ENCODE data around the gene PDXDC1.
"Not testable (repeated sequence)": the region's sequence is repeated elsewhere in the genome, so short reads cannot be mapped to it uniquely, and the experiment has no call there.

PDXDC1 gene

DNA sequence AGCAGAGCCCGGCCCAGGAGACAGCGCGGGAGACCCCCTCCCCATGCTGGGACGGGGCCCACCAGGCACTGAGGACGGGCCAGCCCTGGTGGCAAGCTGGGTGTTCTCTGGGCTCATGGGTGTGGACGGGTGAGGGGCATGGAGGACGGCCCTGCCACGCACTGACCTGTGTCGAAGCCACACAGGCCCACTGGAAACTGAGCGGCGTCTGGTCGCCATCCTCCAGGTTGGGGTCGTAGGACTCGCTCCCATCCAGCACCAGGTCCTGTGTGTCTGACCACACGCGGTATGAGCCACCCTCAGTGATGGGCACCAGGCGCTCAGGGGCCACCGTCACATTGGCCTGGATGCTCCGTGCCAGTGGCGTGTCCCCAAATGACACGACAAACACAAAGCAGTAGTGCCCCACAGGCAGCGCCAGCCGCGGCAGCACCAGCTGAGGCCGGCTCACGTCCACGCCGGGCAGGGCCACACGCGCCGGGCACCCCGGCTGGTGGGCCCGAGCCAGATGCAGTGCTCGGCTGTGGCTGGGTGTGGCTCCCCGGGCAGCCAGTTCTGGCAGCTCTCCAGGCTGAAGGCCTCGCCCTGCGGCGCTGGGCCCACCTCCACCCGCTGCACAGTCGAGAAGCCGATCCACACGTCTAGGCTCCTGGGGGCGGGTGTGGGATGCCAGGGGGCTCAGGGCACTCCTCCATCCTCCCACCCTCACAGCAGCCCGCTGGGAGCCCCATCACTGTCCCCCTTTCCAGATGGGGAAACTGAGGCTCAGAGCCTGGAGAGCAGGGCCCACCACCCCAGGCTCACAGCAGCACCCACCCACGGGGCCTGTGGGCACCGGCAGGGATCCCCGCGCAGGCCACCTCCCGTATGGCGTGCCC, 160.9 kb downstream of the PDXDC1 start:
- not testable (repeated sequence) for DNase-seq (ENCODE audit: low spot score)

- DNase-seq (ENCODE audit: low spot score), result not testable (repeated sequence)
Observed at GRCh38 chr16:15137514-15137913, 162.7 kb downstream of the PDXDC1 start.

DNA sequence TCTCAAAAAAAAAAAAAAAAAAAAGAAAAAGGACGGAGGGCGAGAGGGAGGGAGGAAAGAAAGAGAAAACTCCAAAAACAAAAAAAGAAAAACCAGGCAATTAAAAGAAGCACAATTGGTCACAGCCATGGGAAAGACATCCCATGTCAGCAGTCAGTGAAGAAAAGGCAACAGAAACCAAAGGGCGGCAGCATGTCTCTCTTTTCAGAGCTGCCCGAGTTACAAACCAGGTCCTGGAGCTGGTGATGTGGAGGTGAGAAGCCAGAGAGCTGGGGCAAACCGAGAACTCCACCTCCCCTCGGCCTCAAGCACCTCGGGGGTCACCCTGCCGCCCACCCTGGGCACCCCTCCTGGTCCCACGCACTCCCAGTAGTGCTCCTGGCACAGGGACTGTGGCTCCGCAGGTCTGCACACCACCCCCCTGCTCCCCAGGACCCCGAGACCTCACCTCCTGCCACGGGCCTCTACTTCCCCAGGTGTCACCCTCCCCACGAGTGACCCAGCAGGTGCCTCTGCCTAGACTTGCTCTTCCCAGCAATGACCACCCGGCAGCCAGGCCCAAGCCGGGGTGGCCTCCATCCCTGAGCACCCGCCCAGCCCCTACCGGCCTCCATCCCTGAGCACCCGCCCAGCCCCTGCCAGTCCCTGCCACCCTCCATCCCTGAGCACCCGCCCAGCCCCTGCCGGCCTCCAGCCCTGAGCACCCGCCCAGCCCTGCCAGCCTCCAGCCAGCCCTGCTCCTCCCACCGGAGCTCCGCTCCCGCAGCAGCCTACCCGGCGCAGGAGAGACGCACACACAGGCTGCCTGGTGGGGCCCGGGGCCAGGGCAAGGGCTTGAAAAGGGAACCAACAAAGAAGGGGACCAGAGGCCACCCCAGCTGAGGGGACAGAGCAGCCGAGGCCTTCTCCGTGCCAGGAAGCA, 165.9 kb downstream of the PDXDC1 start:
- not testable (repeated sequence) for DNase-seq (ENCODE audit: low spot score)

GRCh38 chr16:15141586-15141985, 166.8 kb downstream of the PDXDC1 start:
- DNase-seq (ENCODE audit: low spot score), result no peak

GRCh38 chr16:15142107-15142890, 167.5 kb downstream of the PDXDC1 start:
- DNase-seq (ENCODE audit: low spot score), result not testable (repeated sequence)

GRCh38 chr16:15142891-15143600, 168.2 kb downstream of the PDXDC1 start:
- not testable (repeated sequence) for DNase-seq (ENCODE audit: low spot score)

GRCh38 chr16:15143601-15144091, 168.8 kb downstream of the PDXDC1 start:
- DNase-seq (ENCODE audit: low spot score), result not testable (repeated sequence)

DNA sequence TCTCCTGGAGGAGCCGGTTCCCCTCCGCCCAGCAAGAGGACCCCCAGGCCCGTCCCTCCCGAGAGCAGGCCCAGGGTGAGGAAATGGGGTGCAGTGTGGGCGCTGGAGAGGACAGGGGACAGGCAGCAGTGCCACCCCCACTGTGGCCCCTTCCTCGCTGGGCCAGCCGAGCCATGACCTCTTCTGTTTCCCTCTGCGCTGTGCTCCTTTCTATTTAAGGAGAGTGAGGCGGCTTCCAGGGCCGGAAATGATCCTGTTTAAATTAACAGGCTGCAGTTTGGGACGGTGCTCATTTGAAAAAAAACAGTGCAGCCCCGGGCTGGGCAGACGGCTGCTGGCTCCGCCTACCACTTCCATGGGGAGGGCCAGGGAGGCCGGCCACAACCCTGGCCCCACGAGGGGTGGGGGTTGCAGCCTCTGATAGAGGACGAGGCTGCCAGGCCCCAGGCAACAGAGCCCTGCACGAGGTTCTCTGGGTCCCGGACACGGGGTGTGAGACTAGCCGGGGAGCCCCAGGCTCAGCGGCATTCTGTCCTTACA, 169.3 kb downstream of the PDXDC1 start:
- DNase-seq (ENCODE audit: low spot score), result not testable (repeated sequence)

GRCh38 chr16:15144781-15145417, 170.1 kb downstream of the PDXDC1 start:
- not testable (repeated sequence) for DNase-seq (ENCODE audit: low spot score)

GRCh38 chr16:15145418-15146263, 170.8 kb downstream of the PDXDC1 start:
- DNase-seq (ENCODE audit: low spot score), result not testable (repeated sequence)

DNA sequence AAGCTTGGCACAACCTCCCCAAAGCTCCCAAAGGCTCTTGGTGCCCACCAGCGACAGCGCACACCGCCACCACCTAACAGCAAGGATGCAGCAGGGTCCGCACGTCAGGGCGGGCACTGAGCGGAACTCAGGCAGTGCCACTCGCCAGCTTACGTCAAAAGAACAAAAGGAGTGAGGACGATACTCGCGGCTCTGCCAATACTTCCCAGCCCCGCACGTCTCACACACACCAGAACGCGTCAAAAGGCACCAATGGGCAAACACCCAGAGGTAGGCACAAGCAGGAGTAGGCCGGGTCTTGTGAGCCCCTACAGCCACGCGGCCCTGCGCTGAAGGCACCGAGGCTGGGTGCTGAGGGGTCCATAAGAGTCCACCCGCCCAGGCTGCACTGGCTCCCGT, 171.4 kb downstream of the PDXDC1 start:
- DNase-seq (ENCODE audit: low spot score), result not testable (repeated sequence)

GRCh38 chr16:15148831-15149230, 174.0 kb downstream of the PDXDC1 start:
- DNase-seq (ENCODE audit: low spot score), result not testable (repeated sequence)

GRCh38 chr16:15149260-15149659, 174.4 kb downstream of the PDXDC1 start:
- DNase-seq (ENCODE audit: low spot score), result not testable (repeated sequence)

DNA sequence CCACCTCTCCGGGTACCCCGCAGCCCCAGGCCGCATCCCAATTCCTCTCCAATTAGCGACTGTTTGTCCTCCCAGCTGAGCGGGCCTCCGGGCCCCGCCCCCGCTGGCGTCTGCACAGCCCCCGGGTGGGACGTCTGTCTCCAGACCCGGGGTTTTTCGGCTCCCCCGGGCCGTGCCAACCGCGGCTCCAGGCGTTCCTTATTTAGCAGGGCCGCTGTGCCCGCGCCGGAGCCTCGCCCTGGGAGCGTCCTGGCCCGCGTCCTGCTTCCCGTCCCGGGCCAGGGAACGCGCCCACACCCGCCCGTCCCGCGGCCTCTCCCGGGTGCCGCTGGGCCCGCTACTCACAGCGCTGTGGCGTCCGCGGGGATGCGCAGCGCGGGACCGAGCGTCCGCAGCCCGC, 179.2 kb downstream of the PDXDC1 start:
- not testable (repeated sequence) for DNase-seq (ENCODE audit: low spot score)

- DNase-seq (ENCODE audit: low spot score), result peak; percentile 89
Observed at GRCh38 chr16:15154650-15155562, 180.1 kb downstream of the PDXDC1 start.

DNA sequence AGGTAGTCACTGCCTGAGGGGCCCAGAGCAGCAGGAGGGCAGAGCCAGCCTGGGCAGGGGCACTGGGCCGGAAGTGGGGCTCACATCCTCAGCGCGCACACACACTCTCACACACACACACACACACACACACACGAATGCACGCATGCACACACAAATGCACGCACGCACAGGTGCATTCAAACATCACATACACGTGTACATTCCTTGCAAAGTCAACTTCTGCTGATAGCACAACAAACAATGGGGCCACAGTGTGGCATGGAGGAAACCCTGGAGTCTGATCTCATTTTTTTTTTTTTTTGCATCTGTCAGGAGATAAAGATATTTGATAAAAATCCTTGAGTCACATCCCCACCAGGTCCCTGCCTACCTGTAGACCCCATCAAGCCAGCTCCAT, 182.8 kb downstream of the PDXDC1 start:
- DNase-seq (ENCODE audit: low spot score), result not testable (repeated sequence)

- not testable (repeated sequence) for DNase-seq (ENCODE audit: low spot score)
Observed at GRCh38 chr16:15159671-15160070, 184.8 kb downstream of the PDXDC1 start.

GRCh38 chr16:15160571-15160970, 185.7 kb downstream of the PDXDC1 start:
- DNase-seq (ENCODE audit: low spot score), result not testable (repeated sequence)

Measured in CD4-positive, alpha-beta T cell treated with Interleukin-15 for 4 hours (primary cell).